A673 (cell line): ENCODE data around the gene SDK1. TPM values are rescaled to one million over a fixed set of nuclear protein-coding genes. Genes with fewer than 3 reads are reported as not detected.

ENCODE experiments used
- BruUV-seq: library from RNA; stranded (reverse); fragments of 400-500 nt; replicated peaks from 2 replicates; lab custom pipeline; 2021; lab: Mats Ljungman, UMichigan
- CTCF ChIA-PET: fragments of 300-600 bp; sonication (Branson Sonifier 250); formaldehyde crosslinking; loops from one replicate; lab custom pipeline; 2022; ENCODE audit warnings: antibody characterized with exemption; lab: Charles Lee
- POLR2A ChIA-PET: fragments of 300-600 bp; sonication (Branson Sonifier 250); formaldehyde crosslinking; loops from one replicate; lab custom pipeline; 2022; ENCODE audit warnings: antibody characterized with exemption; ENCODE audit not compliant: low non-redundant PET; lab: Charles Lee
- DNase-seq: peaks from one replicate; pipeline ENCODE4 v3.0.0-alpha.2; 2015; ENCODE audit warnings: low spot score
- H3K27ac ChIP-seq: fragments of 200-600 bp; sonication (generic); 2 replicates; pipeline ENCODE4 v1.5.1; 2016; ENCODE audit warnings: mixed run types, low read depth, mild to moderate bottlenecking, mixed read lengths, antibody characterized with exemption, low read length; ENCODE audit not compliant: poor library complexity, severe bottlenecking
- H3K27me3 ChIP-seq: fragments of 200-600 bp; sonication (generic); replicated peaks from 2 replicates; pipeline ENCODE4 v1.6.1; 2017; ENCODE audit warnings: mixed run types, low read depth, mild to moderate bottlenecking, mixed read lengths, antibody characterized with exemption, low read length; ENCODE audit not compliant: insufficient read depth, poor library complexity
- H3K36me3 ChIP-seq: fragments of 200-600 bp; sonication (generic); 2 replicates; pipeline ENCODE4 v1.6.1; 2016; ENCODE audit warnings: mixed run types, mild to moderate bottlenecking, mixed read lengths, antibody characterized with exemption, low read length; ENCODE audit not compliant: insufficient read depth, poor library complexity, severe bottlenecking
- H3K4me1 ChIP-seq: fragments of 200-600 bp; sonication (generic); 2 replicates; pipeline ENCODE4 v1.6.1; 2017; ENCODE audit warnings: mixed run types, mild to moderate bottlenecking, mixed read lengths, antibody characterized with exemption, low read length; ENCODE audit not compliant: insufficient read depth, poor library complexity, severe bottlenecking
- H3K4me3 ChIP-seq: fragments of 200-600 bp; sonication (generic); 2 replicates; pipeline ENCODE4 v1.5.1; 2016; ENCODE audit warnings: low read depth, mixed run types, mild to moderate bottlenecking, mixed read lengths, low read length; ENCODE audit not compliant: poor library complexity, severe bottlenecking
- H3K9me3 ChIP-seq: fragments of 200-600 bp; sonication (generic); 2 replicates; pipeline ENCODE4 v1.6.1; 2016; ENCODE audit warnings: mixed run types, low read depth, mild to moderate bottlenecking, mixed read lengths, antibody characterized with exemption, low read length; ENCODE audit not compliant: poor library complexity, severe bottlenecking
- CTCF ChIP-seq: fragments of 300-800, 200-600 bp; sonication (generic); conservative IDR thresholded peaks from 2 replicates; pipeline ENCODE4 v1.5.1; 2017; ENCODE audit warnings: low read depth, mild to moderate bottlenecking, antibody characterized with exemption, low read length, moderate library complexity, mixed read lengths
- EZH2 ChIP-seq: fragments of 200-600 bp; sonication (generic); IDR thresholded peaks from 2 replicates; pipeline ENCODE4 v1.6.1; 2017; ENCODE audit warnings: borderline replicate concordance, low read depth, mild to moderate bottlenecking, mixed read lengths, antibody characterized with exemption, low read length; ENCODE audit not compliant: poor library complexity, severe bottlenecking
- intact Hi-C: fragments of 100-400 bp; cut with micrococcal nuclease; formaldehyde crosslinking; loops from one replicate; pipeline ENCODE4 v1.10.0; 2022; ENCODE audit not compliant: unreplicated experiment
- total RNA-seq: library from RNA; stranded (reverse); gene quantifications from 2 replicates; pipeline ENCODE4 v1.2.3, GENCODE V29; 2021

Gene SDK1
- total RNA-seq, 1 experiment from 2014 or later: 14.7 TPM

GRCh38 chr7:3739983-3740382 lies 438.9 kb downstream of the SDK1 start:
- POLR2A ChIA-PET: no interaction called here
- no TSS peak for BruUV-seq
- Histone ChIP-seq H3K9me3 (peaks cover 24% of the 10 kb centered on the region), H3K4me3 (no peak overlapping the region), H3K27me3 (no peaks in the 10 kb centered on the region), H3K4me1 (no peaks in the 10 kb centered on the region), H3K36me3 (no peaks in the 10 kb centered on the region), H3K27ac (no peak overlapping the region)
- DNase-seq: no peak
- TF ChIP-seq EZH2 (no peak), CTCF (no peak)
- intact Hi-C loops: no loop called here
- CTCF ChIA-PET: no interaction called here

- Histone ChIP-seq H3K9me3 (no peaks in the 10 kb centered on the region), H3K4me1 (peaks cover 6% of the 10 kb centered on the region), H3K27me3 (no peaks in the 10 kb centered on the region), H3K27ac (no peak overlapping the region), H3K4me3 (no peak overlapping the region), H3K36me3 (no peaks in the 10 kb centered on the region)
- TF ChIP-seq EZH2: no peak
- no peak for TF ChIP-seq CTCF
- intact Hi-C loops: no loop called here
- CTCF ChIA-PET: no interaction called here
- no TSS peak for BruUV-seq
- peak; percentile 24 for DNase-seq
- POLR2A ChIA-PET: no interaction called here
Observed at GRCh38 chr7:3747467-3747866, 446.4 kb downstream of the SDK1 start.

GRCh38 chr7:3748389-3748788 lies 447.3 kb downstream of the SDK1 start:
- H3K36me3 ChIP-seq: no peaks in the 10 kb centered on the region
- no peaks in the 10 kb centered on the region for H3K9me3 ChIP-seq
- no peak overlapping the region for H3K27ac ChIP-seq
- peaks cover 6% of the 10 kb centered on the region for H3K4me1 ChIP-seq
- H3K4me3 ChIP-seq: no peak overlapping the region
- TF ChIP-seq EZH2: no peak
- TF ChIP-seq CTCF: no peak
- intact Hi-C loops: no loop called here
- CTCF ChIA-PET: no interaction called here
- POLR2A ChIA-PET: no interaction called here
- no TSS peak for BruUV-seq
- no peaks in the 10 kb centered on the region for H3K27me3 ChIP-seq
- DNase-seq: no peak
